Cerebellar nuclear complex (tissue), 1 donor: ENCODE results near the gene MFSD2A.
"Not testable (repeated sequence)": the region's sequence is repeated elsewhere in the genome, so short reads cannot be mapped to it uniquely, and the experiment has no call there.

Experiments
- DNase-seq, 2 experiments: peaks; one replicate each; lab custom pipeline; 2025; lab: John Stamatoyannopoulos, UW

The MFSD2A gene

DNA sequence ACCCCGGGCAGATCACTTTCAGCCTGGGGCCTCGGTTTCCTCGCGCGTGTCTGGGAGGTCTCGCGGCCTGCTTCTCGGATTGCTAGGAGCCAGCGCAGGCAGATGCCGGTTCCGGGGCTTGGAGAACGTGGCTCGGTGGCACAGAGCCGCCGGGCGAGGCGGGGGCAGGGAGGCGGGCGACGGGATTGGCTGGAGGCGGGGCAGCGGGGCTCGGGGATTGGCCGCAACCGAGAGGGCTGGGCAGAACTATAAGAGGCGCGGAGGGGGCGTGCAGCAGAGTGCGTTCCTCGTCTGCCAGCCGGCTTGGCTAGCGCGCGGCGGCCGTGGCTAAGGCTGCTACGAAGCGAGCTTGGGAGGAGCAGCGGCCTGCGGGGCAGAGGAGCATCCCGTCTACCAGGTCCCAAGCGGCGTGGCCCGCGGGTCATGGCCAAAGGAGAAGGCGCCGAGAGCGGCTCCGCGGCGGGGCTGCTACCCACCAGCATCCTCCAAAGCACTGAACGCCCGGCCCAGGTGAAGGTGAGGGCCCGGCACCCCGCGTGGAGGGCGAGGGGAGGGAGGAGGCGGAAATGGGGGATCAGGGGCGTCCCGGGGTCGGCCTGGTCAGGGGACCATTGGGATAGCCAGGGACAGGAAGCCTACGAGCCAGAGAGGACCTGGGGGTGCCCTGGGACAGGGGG is at the start of gene MFSD2A:
Gene MFSD2A, plus strand, starts transcription at position 276 of the 677 bp plus-strand sequence. Its CDS starts 148 bp downstream, at position 424.
- DNase-seq = peak in 1 of 2 experiments; percentile 15

- DNase-seq = no peak
Observed at GRCh38 chr1:39905172-39905571, 49.8 kb upstream of the MFSD2A start.

GRCh38 chr1:39907528-39908453 is 47.2 kb upstream of the MFSD2A start:
- no peak for DNase-seq

GRCh38 chr1:39908534-39908933 is 46.4 kb upstream of the MFSD2A start:
- no peak for DNase-seq

- no peak for DNase-seq
Observed at GRCh38 chr1:39910263-39910662, 44.7 kb upstream of the MFSD2A start.

GRCh38 chr1:39913136-39913535 is 41.8 kb upstream of the MFSD2A start:
- DNase-seq = not testable (repeated sequence)

DNA sequence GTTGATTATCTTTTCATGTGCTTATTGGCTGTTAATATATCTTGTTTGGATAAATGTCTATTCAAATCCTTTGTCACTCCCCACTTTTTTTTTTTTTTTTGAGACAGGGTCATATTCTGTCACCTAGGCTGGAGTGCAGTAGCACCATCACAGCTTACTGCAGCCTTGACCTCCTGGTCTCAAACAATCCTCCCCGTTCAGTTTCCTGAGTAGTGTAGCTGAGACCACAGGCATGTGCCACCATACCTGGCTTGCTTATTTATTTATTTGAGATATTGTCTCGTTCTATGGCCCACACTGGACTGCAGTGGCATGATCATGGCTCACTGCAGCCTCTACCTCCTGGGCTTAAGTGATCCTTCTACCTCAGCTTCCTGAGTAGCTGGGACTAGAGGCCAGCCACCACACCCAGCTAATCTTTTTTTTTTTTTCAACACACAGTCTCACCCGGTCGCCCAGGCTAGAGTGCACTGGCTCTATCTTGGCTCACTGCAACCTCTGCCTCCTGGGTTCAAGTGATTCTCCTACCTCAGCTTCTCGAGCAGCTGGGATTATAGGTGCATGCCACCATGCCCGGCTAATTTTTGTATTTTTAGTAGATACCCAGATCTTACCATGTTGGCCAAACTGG is 39.3 kb upstream of the MFSD2A start:
- no peak for DNase-seq

GRCh38 chr1:39917825-39918224 is 37.1 kb upstream of the MFSD2A start:
- no peak for DNase-seq

DNA sequence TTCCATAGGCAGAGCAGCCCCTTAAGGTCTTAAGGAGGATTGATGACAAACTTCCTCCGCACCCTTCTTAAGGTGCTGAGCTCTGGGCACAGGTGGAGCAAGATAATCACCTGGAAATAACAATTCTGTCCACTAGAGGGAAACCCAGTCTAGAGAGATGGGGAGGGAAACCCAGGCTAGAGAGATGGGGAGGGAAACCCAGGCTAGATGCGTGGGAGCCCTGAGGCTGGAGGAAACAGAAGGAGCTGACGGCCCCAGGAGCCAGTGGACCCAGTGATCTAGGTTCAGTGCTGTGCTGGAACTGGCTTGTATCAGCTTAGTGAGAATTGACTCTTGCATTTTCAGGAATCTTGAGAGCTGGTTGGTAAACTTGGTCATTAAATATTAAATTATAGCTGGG is 35.4 kb upstream of the MFSD2A start:
- no peak for DNase-seq

- no peak for DNase-seq
Observed at GRCh38 chr1:39922251-39922688, 32.7 kb upstream of the MFSD2A start.

- no peak for DNase-seq
Observed at GRCh38 chr1:39925721-39926342, 29.1 kb upstream of the MFSD2A start.

DNA sequence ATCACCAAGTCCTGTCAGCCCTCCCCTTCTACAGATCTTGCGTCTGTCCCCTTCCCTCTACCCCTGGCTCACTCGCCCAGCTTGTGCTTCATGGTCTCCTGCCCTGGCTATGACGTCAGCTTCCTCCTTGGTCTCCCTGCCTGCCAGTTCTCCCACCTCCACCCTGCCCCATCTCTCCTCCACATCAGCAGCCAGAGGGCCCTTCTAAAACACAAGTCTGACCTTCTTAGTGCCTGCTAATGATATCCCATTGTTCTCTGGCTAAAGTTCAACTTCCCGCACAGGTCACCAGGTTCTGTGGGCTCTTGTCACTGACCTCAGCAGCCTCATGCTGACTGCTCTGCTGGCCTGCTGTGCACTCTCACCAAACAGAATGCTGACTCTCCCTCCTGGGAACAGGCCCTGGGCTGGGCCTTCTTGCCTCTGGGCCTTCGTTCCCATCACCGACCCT is 28.6 kb upstream of the MFSD2A start:
- DNase-seq = no peak

DNA sequence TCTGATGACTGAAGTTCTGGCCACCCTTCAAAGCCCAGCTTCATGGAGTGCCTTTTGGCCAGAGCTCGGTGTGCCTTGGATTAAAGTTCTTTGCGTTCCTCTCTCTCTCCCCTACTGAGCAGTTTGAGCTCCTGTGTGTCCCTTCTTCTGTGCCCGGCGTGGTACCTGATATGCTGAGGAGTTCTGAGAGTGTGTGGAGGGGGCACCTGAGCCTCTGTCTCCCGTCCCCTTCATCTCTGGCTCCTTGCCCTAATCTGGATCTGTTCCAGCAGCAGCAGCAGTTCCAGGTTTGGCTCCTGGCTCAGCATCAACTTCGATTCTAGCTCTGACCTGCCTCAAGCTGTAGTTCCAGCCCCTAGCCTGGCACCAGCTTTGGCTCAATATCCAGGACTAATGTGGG is 28.1 kb upstream of the MFSD2A start:
- DNase-seq = no peak

GRCh38 chr1:39927538-39927937 is 27.4 kb upstream of the MFSD2A start:
- DNase-seq = no peak

- DNase-seq = no peak
Observed at GRCh38 chr1:39928809-39929587, 25.9 kb upstream of the MFSD2A start.

GRCh38 chr1:39933956-39934941 is 20.7 kb upstream of the MFSD2A start:
- no peak for DNase-seq

DNA sequence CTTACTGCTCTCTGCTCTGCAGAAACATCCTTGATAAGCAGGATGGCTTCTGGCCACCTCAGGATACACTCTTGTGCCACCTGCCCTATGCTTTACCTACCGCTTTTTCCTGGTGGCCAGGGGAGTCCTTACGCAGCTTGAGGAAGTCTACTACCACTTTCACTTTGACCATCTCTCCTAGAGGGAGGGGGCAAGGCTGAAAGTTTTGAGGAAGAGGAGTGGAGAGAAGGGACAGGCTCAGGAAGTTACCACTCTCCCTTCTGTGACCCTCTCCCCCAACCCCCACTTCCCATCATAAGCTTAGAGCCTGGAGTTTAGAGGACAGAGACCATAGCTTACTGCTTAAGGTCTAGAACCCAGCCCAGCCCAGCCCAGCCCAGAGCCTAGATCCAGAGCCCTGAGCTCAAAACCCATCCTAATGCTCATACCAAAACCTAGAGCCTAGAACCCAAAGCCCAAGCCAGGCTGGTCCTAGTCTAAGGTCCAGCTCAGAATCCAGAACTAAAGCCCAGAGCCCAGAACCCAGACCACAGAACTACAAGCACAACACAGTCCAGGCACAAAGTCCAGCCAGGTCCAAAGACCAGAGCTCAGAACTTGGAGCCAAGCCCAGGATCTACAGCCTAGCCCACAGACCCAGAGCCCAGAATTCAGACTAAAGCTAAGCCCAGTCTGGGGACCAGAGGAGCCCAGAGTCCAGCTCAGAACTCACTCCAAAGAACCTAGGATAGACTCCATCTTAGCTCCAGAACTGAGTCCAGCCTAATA is 18.0 kb upstream of the MFSD2A start:
- DNase-seq = no peak

- no peak for DNase-seq
Observed at GRCh38 chr1:39938856-39939255, 16.1 kb upstream of the MFSD2A start.

- DNase-seq = no peak
Observed at GRCh38 chr1:39940253-39940652, 14.7 kb upstream of the MFSD2A start.
